ENCODE measurements around the gene ARHGAP21. TPM values are rescaled to one million over a fixed set of nuclear protein-coding genes. Genes with fewer than 3 reads are reported as not detected.
"Not testable (repeated sequence)": the region's sequence is repeated elsewhere in the genome, so short reads cannot be mapped to it uniquely, and the experiment has no call there.

The ARHGAP21 gene
- total and polyA plus RNA-seq, 2 donors from 2014 or later: 12.7 to 74.3 TPM

GRCh38 chr10:24762966-24763623 lies 39.4 kb upstream of the ARHGAP21 start:
- TF ChIP-seq CTCF (IDR thresholded peaks at IDR 0.05; ENCODE audit: borderline replicate concordance, extremely low read depth, insufficient read depth): no peak

DNA sequence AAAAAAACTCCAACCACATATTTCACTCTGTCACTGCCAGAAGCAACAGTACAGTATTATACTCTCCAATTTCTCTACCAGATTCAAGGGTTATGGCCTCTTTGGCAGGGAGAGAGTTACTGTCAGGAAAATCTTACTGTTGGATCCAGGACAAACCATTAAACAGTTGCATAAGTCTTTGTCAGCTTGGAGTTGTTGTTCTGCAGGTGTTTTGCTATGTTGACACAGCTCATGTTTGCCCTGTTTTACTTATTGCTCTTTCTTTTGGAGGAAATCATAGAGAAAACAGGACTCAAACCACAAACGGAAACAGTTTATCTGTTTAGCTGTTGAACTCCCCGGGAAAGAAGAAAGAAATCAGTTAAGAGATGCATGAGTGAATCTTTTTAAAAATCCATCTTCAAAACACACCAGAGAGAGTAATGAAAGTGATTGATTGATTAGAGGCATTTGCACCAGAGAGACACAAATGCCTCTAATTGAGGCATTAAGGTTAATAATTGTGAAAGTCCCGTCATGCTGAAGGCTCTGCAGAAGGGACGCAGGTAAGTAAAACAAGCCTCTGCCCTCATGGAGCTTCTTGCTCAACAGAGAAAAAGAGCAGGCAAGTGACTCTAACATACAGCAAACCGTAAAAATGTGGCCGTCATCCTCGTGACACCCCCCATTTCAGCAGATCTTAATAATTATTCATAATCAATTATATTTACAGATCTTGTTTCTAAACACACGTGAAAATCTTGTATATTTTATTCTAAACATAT lies 38.7 kb upstream of the ARHGAP21 start:
- FAIRE-seq: no peak
- H3K27ac ChIP-seq (ENCODE audit: low read depth in 2 of 2, low read length in 2 of 2): no peak overlapping the region
- no peaks in the 10 kb centered on the region for H3K36me3 ChIP-seq (ENCODE audit: control insufficient read depth in 2 of 3, insufficient read depth in 3 of 3, low read length in 3 of 3)
- no peak overlapping the region for H3K9ac ChIP-seq (ENCODE audit: low read length in 3 of 3)
- peaks cover 0 to 4% (median 4%) of the 10 kb centered on the region in 3 donors for H3K4me1 ChIP-seq (ENCODE audit: control insufficient read depth in 2 of 3, insufficient read depth in 2 of 3, low read depth in 1 of 3, low read length in 3 of 3)
- H3K27me3 ChIP-seq (ENCODE audit: control insufficient read depth, insufficient read depth, low read length): no peaks in the 10 kb centered on the region
- H3K4me3 ChIP-seq (ENCODE audit: low read length in 3 of 3): no peak overlapping the region
- DNase-seq: peak in 2 of 5 donors; percentile 14 to 51
- no peaks in the 10 kb centered on the region for H3K9me3 ChIP-seq (ENCODE audit: control insufficient read depth in 2 of 3, insufficient read depth in 1 of 3, low read length in 3 of 3)
- TF ChIP-seq CTCF (IDR thresholded peaks at IDR 0.05; ENCODE audit: borderline replicate concordance, extremely low read depth, insufficient read depth): no peak
- intact Hi-C loops (cut with DNase I): no loop called here

More at GRCh38 chr10:24762966-24763623, 39.4 kb upstream of the ARHGAP21 start:
- DNase-seq (peak in 3 of 5 donors; percentile 18 to 61 (median 49)), FAIRE-seq (no peak)
- H3K4me3 ChIP-seq (ENCODE audit: low read length in 3 of 3): no peak overlapping the region
- no peak overlapping the region for H3K9ac ChIP-seq (ENCODE audit: low read length in 3 of 3)
- H3K27ac ChIP-seq (ENCODE audit: low read depth in 2 of 2, low read length in 2 of 2): no peak overlapping the region
- no peaks in the 10 kb centered on the region for H3K27me3 ChIP-seq (ENCODE audit: control insufficient read depth, insufficient read depth, low read length)
- no peaks in the 10 kb centered on the region for H3K9me3 ChIP-seq (ENCODE audit: control insufficient read depth in 2 of 3, insufficient read depth in 1 of 3, low read length in 3 of 3)
- H3K4me1 ChIP-seq (ENCODE audit: control insufficient read depth in 2 of 3, insufficient read depth in 2 of 3, low read depth in 1 of 3, low read length in 3 of 3): peaks cover 0 to 4% (median 4%) of the 10 kb centered on the region in 3 donors
- intact Hi-C loops (cut with DNase I): no loop called here
- no peaks in the 10 kb centered on the region for H3K36me3 ChIP-seq (ENCODE audit: control insufficient read depth in 2 of 3, insufficient read depth in 3 of 3, low read length in 3 of 3)

DNA sequence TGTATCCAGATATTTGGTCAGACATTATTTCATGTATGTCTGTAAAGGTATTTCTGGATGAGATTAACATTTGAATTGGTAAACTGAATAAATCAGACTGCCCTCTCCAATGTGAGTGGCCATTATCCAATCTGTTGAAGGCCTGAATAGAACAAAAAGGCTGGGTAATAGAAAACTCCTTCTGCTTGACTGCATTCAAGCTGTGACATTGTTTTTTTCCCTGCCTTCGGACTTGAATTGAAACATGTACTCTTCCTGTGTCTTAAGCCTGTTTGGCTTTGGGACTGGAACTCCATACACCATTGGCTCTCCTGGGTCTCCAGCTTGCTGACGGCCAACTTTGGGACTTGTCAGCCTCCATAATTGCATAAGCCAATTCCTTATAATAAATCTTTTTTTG lies 36.0 kb upstream of the ARHGAP21 start:
- DNase-seq (no peak), FAIRE-seq (no peak)
- no peaks in the 10 kb centered on the region for H3K9me3 ChIP-seq (ENCODE audit: control insufficient read depth in 2 of 3, insufficient read depth in 1 of 3, low read length in 3 of 3)
- no peaks in the 10 kb centered on the region for H3K36me3 ChIP-seq (ENCODE audit: control insufficient read depth in 2 of 3, insufficient read depth in 3 of 3, low read length in 3 of 3)
- TF ChIP-seq CTCF (IDR thresholded peaks at IDR 0.05; ENCODE audit: borderline replicate concordance, extremely low read depth, insufficient read depth): no peak
- no peak overlapping the region for H3K9ac ChIP-seq (ENCODE audit: low read length in 3 of 3)
- no peaks in the 10 kb centered on the region for H3K27me3 ChIP-seq (ENCODE audit: control insufficient read depth, insufficient read depth, low read length)
- peaks cover 0 to 4% (median 4%) of the 10 kb centered on the region in 3 donors for H3K4me1 ChIP-seq (ENCODE audit: control insufficient read depth in 2 of 3, insufficient read depth in 2 of 3, low read depth in 1 of 3, low read length in 3 of 3)
- no peak overlapping the region for H3K4me3 ChIP-seq (ENCODE audit: low read length in 3 of 3)
- intact Hi-C loops (cut with DNase I): no loop called here
- H3K27ac ChIP-seq (ENCODE audit: low read depth in 2 of 2, low read length in 2 of 2): no peak overlapping the region

GRCh38 chr10:24758254-24758653 lies 34.6 kb upstream of the ARHGAP21 start:
- H3K9ac ChIP-seq (ENCODE audit: low read length in 3 of 3); FAIRE-seq; H3K36me3 ChIP-seq (ENCODE audit: control insufficient read depth in 2 of 3, insufficient read depth in 3 of 3, low read length in 3 of 3); DNase-seq; H3K27me3 ChIP-seq (ENCODE audit: control insufficient read depth, insufficient read depth, low read length); H3K4me3 ChIP-seq (ENCODE audit: low read length in 3 of 3); H3K9me3 ChIP-seq (ENCODE audit: control insufficient read depth in 2 of 3, insufficient read depth in 1 of 3, low read length in 3 of 3); H3K4me1 ChIP-seq (ENCODE audit: control insufficient read depth in 2 of 3, insufficient read depth in 2 of 3, low read depth in 1 of 3, low read length in 3 of 3); H3K27ac ChIP-seq (ENCODE audit: low read depth in 2 of 2, low read length in 2 of 2); intact Hi-C loops (cut with DNase I): not testable (repeated sequence)

All from kidney (tissue), 14 donors.